ENCODE results near the gene DBX2.

DNA sequence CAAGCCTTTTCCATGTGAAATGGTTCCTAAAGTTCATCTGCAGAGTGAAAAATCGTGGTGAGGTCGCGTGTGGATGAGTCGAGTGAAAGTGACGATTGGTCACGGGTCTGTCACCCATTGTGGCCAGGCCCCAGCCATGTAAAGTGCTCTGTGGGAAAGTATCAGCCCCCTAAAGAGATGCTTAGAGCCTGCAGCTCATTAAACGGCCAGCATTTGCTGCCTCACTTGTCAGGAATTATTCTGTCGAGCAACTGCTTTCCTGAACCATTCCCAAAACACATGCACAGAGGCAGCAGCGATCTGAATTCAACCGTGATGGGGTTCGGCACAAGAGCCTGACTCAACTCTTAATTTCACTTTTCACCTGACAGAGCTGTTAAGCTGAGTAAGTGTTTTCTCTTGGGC is 16.0 kb downstream of the DBX2 start:
- TF ChIP-seq POLR2A (IDR thresholded peaks at IDR 0.05; ENCODE audit: low read length) (no peak), GATA1 (IDR thresholded peaks at IDR 0.05; ENCODE audit: low read depth, low read length) (no peak)

All from erythroblast (primary cell).